Trophoblast cell (in vitro differentiated cells and primary cell): ENCODE measurements around the gene MCIDAS.

Experiments
- DNase-seq, 2 donors: peaks; one replicate each; pipeline ENCODE4 v3.0.0-alpha.2; 2016
- H2AFZ ChIP-seq: 2 replicates; pipeline ENCODE4 v1.6.1; 2013; ENCODE audit warnings: low read length, moderate library complexity, mild to moderate bottlenecking; ENCODE audit not compliant: insufficient read depth, poor library complexity
- H2AK5ac ChIP-seq: 2 replicates; pipeline ENCODE4 v1.6.1; 2013; ENCODE audit warnings: mild to moderate bottlenecking, low read length
- H2BK120ac ChIP-seq: 2 replicates; pipeline ENCODE4 v1.6.1; 2013; ENCODE audit warnings: low read length, mild to moderate bottlenecking, moderate library complexity; ENCODE audit not compliant: insufficient read depth, poor library complexity
- H2BK12ac ChIP-seq: 2 replicates; pipeline ENCODE4 v1.6.1; 2013; ENCODE audit warnings: mild to moderate bottlenecking, low read length, moderate library complexity
- H2BK5ac ChIP-seq: 2 replicates; pipeline ENCODE4 v1.6.1; 2013; ENCODE audit warnings: low read length, low read depth, moderate library complexity, mild to moderate bottlenecking; ENCODE audit not compliant: poor library complexity
- H3K14ac ChIP-seq: 2 replicates; pipeline ENCODE4 v1.6.1; 2013; ENCODE audit warnings: mild to moderate bottlenecking, low read length
- H3K18ac ChIP-seq: 2 replicates; pipeline ENCODE4 v1.6.1; 2013; ENCODE audit warnings: mild to moderate bottlenecking, low read length
- H3K23ac ChIP-seq: 2 replicates; pipeline ENCODE4 v1.6.1; 2013; ENCODE audit warnings: low read length
- H3K27ac ChIP-seq: 2 replicates; pipeline ENCODE4 v1.5.1; 2013; ENCODE audit warnings: low read depth, mild to moderate bottlenecking, inconsistent platforms, low read length, moderate library complexity
- H3K27me3 ChIP-seq: 2 replicates; pipeline ENCODE4 v1.6.1; 2013; ENCODE audit warnings: inconsistent platforms, mild to moderate bottlenecking, low read length, moderate library complexity; ENCODE audit not compliant: insufficient read depth
- H3K36me3 ChIP-seq, 2 experiments: 1 replicate in 1 of 2; 2 replicates in 1 of 2; pipeline ENCODE4 v1.6.1; 2013; ENCODE audit warnings: low read length in 2 of 2, mild to moderate bottlenecking in 2 of 2, moderate library complexity in 1 of 2; ENCODE audit not compliant: insufficient read depth in 2 of 2, control insufficient read depth in 1 of 2
- H3K4ac ChIP-seq: 2 replicates; pipeline ENCODE4 v1.6.1; 2013; ENCODE audit warnings: low read depth, mild to moderate bottlenecking, low read length, moderate library complexity
- H3K4me1 ChIP-seq, 2 experiments: 1 replicate in 1 of 2; 2 replicates in 1 of 2; pipeline ENCODE4 v1.6.1; 2013; ENCODE audit warnings: low read length in 2 of 2, mild to moderate bottlenecking in 2 of 2, moderate library complexity in 1 of 2; ENCODE audit not compliant: insufficient read depth in 2 of 2, control insufficient read depth in 1 of 2
- H3K4me2 ChIP-seq: 2 replicates; pipeline ENCODE4 v1.6.1; 2013; ENCODE audit warnings: inconsistent platforms, mild to moderate bottlenecking, low read length, moderate library complexity
- H3K4me3 ChIP-seq: 2 replicates; pipeline ENCODE4 v1.5.1; 2013; ENCODE audit warnings: mild to moderate bottlenecking, low read depth, low read length, inconsistent platforms
- H3K79me1 ChIP-seq: one replicate; pipeline ENCODE4 v1.6.1; 2013; ENCODE audit warnings: low read length
- H3K79me2 ChIP-seq: 2 replicates; pipeline ENCODE4 v1.6.1; 2013; ENCODE audit warnings: low read length, mild to moderate bottlenecking; ENCODE audit not compliant: control insufficient read depth, insufficient read depth, poor library complexity
- H3K9ac ChIP-seq: 2 replicates; pipeline ENCODE4 v1.6.1; 2013; ENCODE audit warnings: mild to moderate bottlenecking, low read length
- H3K9me3 ChIP-seq: 2 replicates; pipeline ENCODE4 v1.6.1; 2013; ENCODE audit warnings: low read depth, mild to moderate bottlenecking, control low read depth, inconsistent platforms, low read length; ENCODE audit not compliant: insufficient read depth
- H4K12ac ChIP-seq: 2 replicates; pipeline ENCODE4 v1.6.1; 2013; ENCODE audit warnings: low read depth, mild to moderate bottlenecking, low read length, moderate library complexity
- H4K8ac ChIP-seq: 2 replicates; pipeline ENCODE4 v1.6.1; 2013; ENCODE audit warnings: low read depth, mild to moderate bottlenecking, low read length, moderate library complexity
- H4K91ac ChIP-seq: one replicate; pipeline ENCODE4 v1.6.1; 2013; ENCODE audit warnings: low read depth, mild to moderate bottlenecking, low read length, moderate library complexity
- WGBS: extraction: QIAGEN DNeasy Blood & Tissue Kit; methylation state at CpG from one replicate; pipeline ENCODE4 v1.1.7; 2013; ENCODE audit warnings: missing lambda C conversion rate; ENCODE audit not compliant: insufficient read length, insufficient coverage; ENCODE audit errors: extremely low coverage; 5-methylcytosine and 5-hydroxymethylcytosine counted together

Gene MCIDAS

GRCh38 chr5:55232985-55233928 lies 6.1 kb upstream of the MCIDAS start, which contains the start of gene CCNO:
TSS of gene CCNO (minus strand) at chr5:55233608. CDS start at chr5:55233523, 85 bp downstream.
- Histone ChIP-seq H3K18ac (no peak within 1 kb of the TSS), H3K4me3 (peak within 1 kb of the TSS; percentile 67), H3K14ac (no peak within 1 kb of the TSS)

GRCh38 chr5:55232271-55232984 lies 5.3 kb upstream of the MCIDAS start:
- H2AK5ac ChIP-seq, result no peak overlapping the region
- H3K79me2 ChIP-seq, result no peaks in the 10 kb centered on the region
- H4K8ac ChIP-seq, result no peak overlapping the region
- no peak overlapping the region for H4K91ac ChIP-seq
- H3K79me1 ChIP-seq, result no peaks in the 10 kb centered on the region
- H3K4me2 ChIP-seq, result peak overlapping the region; percentile 94
- no peaks in the 10 kb centered on the region for H3K36me3 ChIP-seq
- peak overlapping the region; percentile 67 for H3K4me3 ChIP-seq
- peak overlapping the region; percentile 89 for H2AFZ ChIP-seq
- H3K27ac ChIP-seq, result no peak overlapping the region
- H3K23ac ChIP-seq, result no peak overlapping the region
- H3K14ac ChIP-seq, result no peak overlapping the region
- H2BK5ac ChIP-seq, result no peak overlapping the region
- no peak overlapping the region for H3K18ac ChIP-seq
- H2BK120ac ChIP-seq, result no peak overlapping the region
- WGBS, result no CpG with 5 or more reads among the region's 45 CpGs
- H3K9ac ChIP-seq, result no peak overlapping the region
- DNase-seq, result peak in 1 of 2 donors; percentile 48
- H3K9me3 ChIP-seq, result peaks cover under 1% of the 10 kb centered on the region
- no peak overlapping the region for H4K12ac ChIP-seq
- no peak overlapping the region for H3K4ac ChIP-seq
- peaks cover 61% of the 10 kb centered on the region for H3K27me3 ChIP-seq
- H2BK12ac ChIP-seq, result no peak overlapping the region
- H3K4me1 ChIP-seq, result peaks cover 11 to 21% of the 10 kb centered on the region in 2 experiments

More at GRCh38 chr5:55232985-55233928, 6.1 kb upstream of the MCIDAS start, which contains the start of gene CCNO:
- Histone ChIP-seq H4K8ac (peak within 1 kb of the TSS; percentile 17), H4K91ac (no peak within 1 kb of the TSS), H3K79me1 (no peaks in the 10 kb centered on the region), H4K12ac (no peak within 1 kb of the TSS), H3K36me3 (no peaks in the 10 kb centered on the region), H3K4me2 (peak within 1 kb of the TSS; percentile 94), H3K23ac (no peak within 1 kb of the TSS), H3K27me3 (peaks cover 52% of the 10 kb centered on the region), H2BK5ac (no peak within 1 kb of the TSS), H2BK12ac (no peak within 1 kb of the TSS), H3K79me2 (no peaks in the 10 kb centered on the region), H2BK120ac (no peak within 1 kb of the TSS), H3K9me3 (peaks cover 2% of the 10 kb centered on the region), H2AFZ (peak within 1 kb of the TSS; percentile 89), H3K9ac (no peak within 1 kb of the TSS), H2AK5ac (no peak within 1 kb of the TSS), H3K27ac (no peak within 1 kb of the TSS), H3K4me1 (peaks cover 11 to 18% of the 10 kb centered on the region in 2 experiments), H3K4ac (no peak within 1 kb of the TSS)
- WGBS, result no CpG with 5 or more reads among the region's 106 CpGs
- peak; percentile 75 to 85 for DNase-seq

GRCh38 chr5:55231919-55232270 lies 4.8 kb upstream of the MCIDAS start:
- Histone ChIP-seq H3K18ac (no peak overlapping the region), H3K9me3 (no peaks in the 10 kb centered on the region), H2AK5ac (no peak overlapping the region), H3K4me1 (peaks cover 14 to 25% of the 10 kb centered on the region in 2 experiments), H4K91ac (no peak overlapping the region), H3K9ac (no peak overlapping the region), H3K4me2 (peak overlapping the region; percentile 94), H2BK120ac (no peak overlapping the region), H3K4me3 (peak overlapping the region; percentile 8), H3K4ac (no peak overlapping the region), H3K27me3 (peaks cover 64% of the 10 kb centered on the region), H3K14ac (no peak overlapping the region), H3K27ac (no peak overlapping the region), H3K79me1 (no peaks in the 10 kb centered on the region), H2BK12ac (no peak overlapping the region), H3K79me2 (no peaks in the 10 kb centered on the region), H3K23ac (no peak overlapping the region), H2AFZ (no peak overlapping the region), H2BK5ac (no peak overlapping the region), H4K8ac (no peak overlapping the region), H3K36me3 (no peaks in the 10 kb centered on the region), H4K12ac (no peak overlapping the region)
- no CpG with 5 or more reads among the region's 11 CpGs for WGBS
- no peak for DNase-seq

GRCh38 chr5:55231029-55231918 lies 4.2 kb upstream of the MCIDAS start:
- peak in 1 of 2 donors; percentile 18 for DNase-seq
- Histone ChIP-seq H2AFZ (no peak overlapping the region), H3K27ac (no peak overlapping the region), H4K8ac (no peak overlapping the region), H3K4me2 (peak overlapping the region; percentile 52), H3K18ac (no peak overlapping the region), H3K79me2 (no peaks in the 10 kb centered on the region), H2AK5ac (no peak overlapping the region), H3K9ac (no peak overlapping the region), H3K79me1 (no peaks in the 10 kb centered on the region), H3K14ac (no peak overlapping the region), H2BK120ac (no peak overlapping the region), H3K4me3 (no peak overlapping the region), H3K23ac (no peak overlapping the region), H3K4ac (no peak overlapping the region), H2BK5ac (no peak overlapping the region), H2BK12ac (no peak overlapping the region), H4K91ac (no peak overlapping the region), H3K27me3 (peaks cover 70% of the 10 kb centered on the region), H4K12ac (no peak overlapping the region), H3K36me3 (no peaks in the 10 kb centered on the region), H3K9me3 (peaks cover 2% of the 10 kb centered on the region), H3K4me1 (peaks cover 18 to 29% of the 10 kb centered on the region in 2 experiments)
- no CpG with 5 or more reads among the region's 48 CpGs for WGBS
